ENCODE data around the gene ACSF2.

DNA sequence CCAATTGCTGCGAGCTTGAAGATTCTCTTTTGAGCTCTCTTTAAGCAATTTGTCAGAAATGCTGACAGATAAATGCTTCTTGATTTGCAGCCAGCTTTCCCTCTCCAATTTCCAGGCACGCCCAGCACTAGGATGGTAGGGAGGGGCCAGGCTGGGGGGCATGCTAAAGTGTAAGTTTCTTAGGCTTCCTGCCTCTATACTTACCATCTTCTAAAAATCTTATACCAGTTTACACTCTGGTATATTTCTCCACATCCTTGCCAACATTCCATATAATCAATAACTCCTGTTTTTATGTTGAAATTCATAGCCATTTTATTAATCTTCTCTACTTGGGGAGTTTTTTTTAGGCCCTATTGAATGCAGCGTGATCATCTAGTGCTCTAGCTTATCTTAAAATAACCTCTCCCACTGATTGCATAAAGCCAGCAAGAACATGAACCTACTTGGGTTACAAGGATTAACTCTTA lies 17.5 kb downstream of the ACSF2 start:
- no peak for TF ChIP-seq POLR2A (IDR thresholded peaks at IDR 0.05; ENCODE audit: low read length)
- no peak for TF ChIP-seq GATA1 (IDR thresholded peaks at IDR 0.05; ENCODE audit: low read depth, low read length)

Measured in erythroblast (primary cell).